Liver (tissue), 3 donors: ENCODE measurements around the gene INPP5A.

Experiments used
- ATF3 ChIP-seq: IDR thresholded peaks from 2 replicates; pipeline ENCODE4 v1.6.1; 2016; ENCODE audit warnings: antibody characterized with exemption
- CTCF ChIP-seq: fragments of 150-350 bp; IDR thresholded peaks from 2 replicates; pipeline ENCODE4 v1.5.1; 2017; ENCODE audit warnings: improper control_type of control experiment, low read depth, low read length; ENCODE audit not compliant: missing input control
- EGR1 ChIP-seq, 2 donors: IDR thresholded peaks; 2 replicates each; pipeline ENCODE4 v1.6.1; 2016 to 2018; ENCODE audit warnings: antibody characterized with exemption in 2 of 2, low read depth in 2 of 2
- HNF4A ChIP-seq, 2 donors: conservative IDR thresholded peaks; 2 replicates each; pipeline ENCODE4 v1.6.1; 2016; ENCODE audit warnings: antibody characterized with exemption in 2 of 2, mild to moderate bottlenecking in 2 of 2
- JUND ChIP-seq, 2 donors: IDR thresholded peaks; 2 replicates each; pipeline ENCODE4 v1.6.1; 2016; ENCODE audit warnings: antibody characterized with exemption in 2 of 2
- MAX ChIP-seq: IDR thresholded peaks from 2 replicates; pipeline ENCODE4 v1.6.1; 2016; ENCODE audit warnings: antibody characterized with exemption
- SP1 ChIP-seq: IDR thresholded peaks from 2 replicates; pipeline ENCODE4 v1.6.1; 2018; ENCODE audit warnings: antibody characterized with exemption, mild to moderate bottlenecking
- TAF1 ChIP-seq: conservative IDR thresholded peaks from 2 replicates; pipeline ENCODE4 v1.6.1; 2016; ENCODE audit warnings: antibody characterized with exemption, mild to moderate bottlenecking
- YY1 ChIP-seq: IDR thresholded peaks from 2 replicates; pipeline ENCODE4 v1.6.1; 2016; ENCODE audit warnings: antibody characterized with exemption, mild to moderate bottlenecking
- TF ChIP-seq, protein P1 (sequence below): IDR thresholded peaks from 2 replicates; pipeline ENCODE4 v1.6.1; 2016; ENCODE audit warnings: antibody characterized with exemption
- donor health status: healthy.
- donor health status: healthy.

DNA sequence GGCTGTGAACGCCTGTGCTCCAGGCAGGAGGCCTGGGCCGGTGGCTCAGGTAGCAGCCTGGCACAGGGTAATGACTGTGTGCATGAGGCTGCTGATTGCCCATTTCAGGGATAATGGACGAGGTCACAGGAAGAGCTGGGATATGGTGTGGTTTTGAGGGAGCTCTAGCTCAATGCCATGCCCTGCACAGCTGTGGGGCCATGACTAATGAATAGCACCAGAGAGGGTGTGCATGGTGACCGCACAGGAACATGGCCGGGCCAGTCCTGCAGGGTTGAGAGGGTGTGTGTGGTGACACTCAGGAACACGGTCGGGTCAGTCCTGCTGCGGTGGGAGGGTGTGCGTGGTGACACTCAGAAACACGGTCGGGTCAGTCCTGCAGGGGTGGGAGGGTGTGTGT lies 226.5 kb downstream of the INPP5A start:
- TF ChIP-seq CTCF = no peak
- TF ChIP-seq TAF1 = no peak
- TF ChIP-seq ATF3 = no peak
- TF ChIP-seq EGR1 (IDR thresholded peaks at IDR 0.05; ENCODE audit: low read depth in 2 of 2) = no peak
- TF ChIP-seq JUND (IDR thresholded peaks at IDR 0.05) = no peak
- TF ChIP-seq HNF4A (conservative IDR thresholded peaks at IDR 0.05) = no peak
- no peak for TF ChIP-seq YY1
- no peak for TF ChIP-seq MAX
- TF ChIP-seq, protein P1, sequence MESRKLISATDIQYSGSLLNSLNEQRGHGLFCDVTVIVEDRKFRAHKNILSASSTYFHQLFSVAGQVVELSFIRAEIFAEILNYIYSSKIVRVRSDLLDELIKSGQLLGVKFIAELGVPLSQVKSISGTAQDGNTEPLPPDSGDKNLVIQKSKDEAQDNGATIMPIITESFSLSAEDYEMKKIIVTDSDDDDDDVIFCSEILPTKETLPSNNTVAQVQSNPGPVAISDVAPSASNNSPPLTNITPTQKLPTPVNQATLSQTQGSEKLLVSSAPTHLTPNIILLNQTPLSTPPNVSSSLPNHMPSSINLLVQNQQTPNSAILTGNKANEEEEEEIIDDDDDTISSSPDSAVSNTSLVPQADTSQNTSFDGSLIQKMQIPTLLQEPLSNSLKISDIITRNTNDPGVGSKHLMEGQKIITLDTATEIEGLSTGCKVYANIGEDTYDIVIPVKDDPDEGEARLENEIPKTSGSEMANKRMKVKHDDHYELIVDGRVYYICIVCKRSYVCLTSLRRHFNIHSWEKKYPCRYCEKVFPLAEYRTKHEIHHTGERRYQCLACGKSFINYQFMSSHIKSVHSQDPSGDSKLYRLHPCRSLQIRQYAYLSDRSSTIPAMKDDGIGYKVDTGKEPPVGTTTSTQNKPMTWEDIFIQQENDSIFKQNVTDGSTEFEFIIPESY = no peak
- no peak for TF ChIP-seq SP1
